CD4-positive, alpha-beta T cell treated with Interleukin-15 for 1 hour (primary cell): ENCODE measurements around the gene SLC38A5.
"Not testable (repeated sequence)": the region's sequence is repeated elsewhere in the genome, so short reads cannot be mapped to it uniquely, and the experiment has no call there.

Experiments
- DNase-seq: peaks from one replicate; pipeline ENCODE4 v3.0.0-alpha.2; 2020

The SLC38A5 gene

GRCh38 chrX:48467281-48467761, 2.7 kb downstream of the SLC38A5 start:
- no peak for DNase-seq

GRCh38 chrX:48466696-48467095, 3.4 kb downstream of the SLC38A5 start:
- no peak for DNase-seq

- no peak for DNase-seq
Observed at GRCh38 chrX:48465336-48465933, 4.6 kb downstream of the SLC38A5 start.

- no peak for DNase-seq
Observed at GRCh38 chrX:48461830-48462229, 8.2 kb downstream of the SLC38A5 start.

GRCh38 chrX:48460606-48461005, 9.5 kb downstream of the SLC38A5 start:
- no peak for DNase-seq

- no peak for DNase-seq
Observed at GRCh38 chrX:48460031-48460430, 10.0 kb downstream of the SLC38A5 start.

- no peak for DNase-seq
Observed at GRCh38 chrX:48459483-48459882, 10.6 kb downstream of the SLC38A5 start.

GRCh38 chrX:48458711-48459110, 11.3 kb downstream of the SLC38A5 start:
- DNase-seq, result no peak

- no peak for DNase-seq
Observed at GRCh38 chrX:48456628-48457331, 13.3 kb downstream of the SLC38A5 start.

- DNase-seq, result no peak
Observed at GRCh38 chrX:48451708-48452107, 18.4 kb downstream of the SLC38A5 start.

- DNase-seq, result no peak
Observed at GRCh38 chrX:48450076-48450475, 20.0 kb downstream of the SLC38A5 start.

- DNase-seq, result not testable (repeated sequence)
Observed at GRCh38 chrX:48447201-48447600, 22.9 kb downstream of the SLC38A5 start.

- not testable (repeated sequence) for DNase-seq
Observed at GRCh38 chrX:48433713-48434112, 36.3 kb downstream of the SLC38A5 start.

GRCh38 chrX:48430166-48430565, 39.9 kb downstream of the SLC38A5 start:
- DNase-seq, result not testable (repeated sequence)

- DNase-seq, result not testable (repeated sequence)
Observed at GRCh38 chrX:48429606-48430005, 40.5 kb downstream of the SLC38A5 start.

- DNase-seq, result not testable (repeated sequence)
Observed at GRCh38 chrX:48427027-48427716, 42.9 kb downstream of the SLC38A5 start.

- not testable (repeated sequence) for DNase-seq
Observed at GRCh38 chrX:48411860-48412259, 58.2 kb downstream of the SLC38A5 start, which contains the start of gene SSX4B. Gene SSX4B (minus strand): TSS chrX:48411960. CDS start chrX:48411372, 588 bp downstream.
